Uterus (tissue), 2 donors: Measurements from ENCODE around the gene S100A16.

Source experiments
- CTCF ChIP-seq, 4 experiments: fragments of 200-600 bp in 2 of 4; fragments of 450-650 bp in 2 of 4; sonication (generic) in 2 of 4; IDR thresholded peaks; one replicate each; pipeline ENCODE4 v1.5.1; 2016 to 2019; ENCODE audit warnings: antibody characterized with exemption in 4 of 4, mild to moderate bottlenecking in 2 of 4, moderate library complexity in 1 of 4
- POLR2A ChIP-seq, 2 donors: fragments of 450-650 bp; IDR thresholded peaks; one replicate each; pipeline ENCODE4 v1.6.1; 2016; ENCODE audit warnings: antibody characterized with exemption in 2 of 2, mild to moderate bottlenecking in 1 of 2, moderate library complexity in 1 of 2

GRCh38 chr1:153585006-153585405 lies 27.9 kb downstream of the S100A16 start:
- no peak for TF ChIP-seq CTCF (IDR thresholded peaks at IDR 0.05)
- TF ChIP-seq POLR2A (IDR thresholded peaks at IDR 0.05), result no peak
